Activated CD8-positive, alpha-beta memory T cell treated with anti-CD3 and anti-CD28 coated beads for 36 hours (primary cell): ENCODE data around the gene R3HDML. TPM values are rescaled to one million over a fixed set of nuclear protein-coding genes. Genes with fewer than 3 reads are reported as not detected.

Experiments
- CTCF ChIA-PET: fragments of 350-600 bp; sonication (Branson Sonifier 250); formaldehyde crosslinking; loops from one replicate; lab custom pipeline; 2021; ENCODE audit warnings: antibody characterized with exemption; lab: Charles Lee
- POLR2A ChIA-PET: fragments of 350-600 bp; sonication (Branson Sonifier 250); formaldehyde crosslinking; loops from one replicate; lab custom pipeline; 2021; ENCODE audit warnings: antibody characterized with exemption; lab: Charles Lee
- total RNA-seq, 2 experiments: library from RNA; stranded (reverse); gene quantifications; one replicate each; pipeline ENCODE4 v1.2.3, GENCODE V29; 2021

The R3HDML gene
- total RNA-seq, 2 experiments from 2014 or later: not detected

- ChIA-PET POLR2A (no interaction called here), CTCF (no interaction called here)
Observed at GRCh38 chr20:44357020-44357419, 20.2 kb downstream of the R3HDML start.

GRCh38 chr20:44357555-44358125 is 20.8 kb downstream of the R3HDML start:
- POLR2A ChIA-PET: interaction anchor here (0.6 kb wide), 1 partner anchor 33 kb away, joined by 3 read pairs; no protein-coding TSS in a partner anchor
- CTCF ChIA-PET: no interaction called here

DNA sequence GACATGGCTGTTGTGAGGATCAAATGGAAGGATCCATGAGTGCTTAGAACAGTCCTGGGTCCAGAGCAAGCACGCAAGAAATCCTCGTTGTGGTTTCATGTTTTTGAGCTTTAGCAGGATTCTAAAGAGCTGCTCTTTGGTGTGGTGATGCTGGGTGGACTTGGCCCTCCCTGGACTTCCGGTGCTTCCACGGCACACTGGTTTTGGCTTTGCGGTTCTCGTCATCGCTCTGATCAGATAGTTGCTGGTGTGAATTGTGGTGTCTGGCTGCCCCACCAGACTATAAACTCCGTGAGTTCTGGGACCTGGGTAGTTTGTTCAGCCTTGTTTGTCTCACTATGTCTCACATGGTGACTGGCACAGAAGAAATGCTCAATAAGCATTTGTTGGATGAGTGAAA is 21.9 kb downstream of the R3HDML start:
- ChIA-PET CTCF (no interaction called here), POLR2A (interaction anchor here (0.6 kb wide), 1 partner anchor 259 kb away, joined by 6 read pairs; no protein-coding TSS in a partner anchor)

GRCh38 chr20:44360221-44360620 is 23.4 kb downstream of the R3HDML start:
- CTCF ChIA-PET: no interaction called here
- POLR2A ChIA-PET: no interaction called here

GRCh38 chr20:44361021-44361420 is 24.2 kb downstream of the R3HDML start:
- ChIA-PET CTCF (no interaction called here), POLR2A (no interaction called here)

DNA sequence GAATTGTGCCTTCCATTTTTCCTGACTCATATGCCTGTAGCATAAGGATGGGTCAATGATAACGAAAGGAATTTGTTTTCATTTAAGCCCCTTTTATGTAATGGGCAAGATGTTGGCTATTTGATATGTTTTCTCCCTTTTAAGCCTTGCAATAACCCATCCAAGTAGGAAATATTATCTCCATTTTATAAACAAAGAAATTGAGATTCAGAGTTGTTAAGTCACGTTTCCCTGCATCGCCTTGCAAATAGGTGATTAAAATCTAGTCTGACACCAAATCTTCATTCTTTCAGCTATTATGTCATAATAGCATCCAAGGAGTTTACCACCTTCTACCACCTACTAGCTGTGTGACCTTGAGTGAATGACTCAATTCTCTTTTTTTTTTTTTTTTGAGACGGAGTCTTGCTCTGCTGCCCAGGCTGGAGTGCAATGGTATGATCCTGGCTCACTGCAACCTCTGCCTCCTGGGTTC is 25.7 kb downstream of the R3HDML start:
- CTCF ChIA-PET: interaction anchor here (0.7 kb wide), 1 partner anchor 165 kb away, joined by 3 read pairs; no protein-coding TSS in a partner anchor
- POLR2A ChIA-PET: no interaction called here

- CTCF ChIA-PET: interaction anchor here (0.8 kb wide), 1 partner anchor 19 kb away, joined by 3 read pairs; no protein-coding TSS in a partner anchor
- POLR2A ChIA-PET: no interaction called here
Observed at GRCh38 chr20:44364068-44364467, 27.2 kb downstream of the R3HDML start.

- CTCF ChIA-PET: interaction anchor here (0.8 to 1.3 kb wide), 2 partner anchors 18 to 24 kb away, joined by 3 read pairs; no protein-coding TSS in a partner anchor
- POLR2A ChIA-PET: no interaction called here
Observed at GRCh38 chr20:44364780-44365179, 27.9 kb downstream of the R3HDML start.

- ChIA-PET POLR2A (interaction anchor here (0.7 kb wide), 1 partner anchor 36 kb away, joined by 5 read pairs; no protein-coding TSS in a partner anchor), CTCF (interaction anchor here (0.9 kb wide), 1 partner anchor 57 kb away, joined by 3 read pairs; the partner anchor contains the start of gene FITM2)
Observed at GRCh38 chr20:44367746-44368145, 30.9 kb downstream of the R3HDML start.

GRCh38 chr20:44370639-44371218 is 33.9 kb downstream of the R3HDML start:
- POLR2A ChIA-PET: no interaction called here

GRCh38 chr20:44382641-44383040 is 45.8 kb downstream of the R3HDML start:
- ChIA-PET CTCF (interaction anchor here (1.2 to 1.9 kb wide), 2 partner anchors 18 to 165 kb away, joined by 3 to 15 read pairs; no protein-coding TSS in a partner anchor), POLR2A (no interaction called here)

More at GRCh38 chr20:44370639-44371218, 33.9 kb downstream of the R3HDML start:
- CTCF ChIA-PET: no interaction called here

- POLR2A ChIA-PET: no interaction called here
- CTCF ChIA-PET: interaction anchor here (0.5 to 2.3 kb wide), 10 partner anchors 10 to 232 kb away, joined by 3 to 17 read pairs (median 3); no protein-coding TSS in a partner anchor
Observed at GRCh38 chr20:44384423-44385027, 47.7 kb downstream of the R3HDML start.

DNA sequence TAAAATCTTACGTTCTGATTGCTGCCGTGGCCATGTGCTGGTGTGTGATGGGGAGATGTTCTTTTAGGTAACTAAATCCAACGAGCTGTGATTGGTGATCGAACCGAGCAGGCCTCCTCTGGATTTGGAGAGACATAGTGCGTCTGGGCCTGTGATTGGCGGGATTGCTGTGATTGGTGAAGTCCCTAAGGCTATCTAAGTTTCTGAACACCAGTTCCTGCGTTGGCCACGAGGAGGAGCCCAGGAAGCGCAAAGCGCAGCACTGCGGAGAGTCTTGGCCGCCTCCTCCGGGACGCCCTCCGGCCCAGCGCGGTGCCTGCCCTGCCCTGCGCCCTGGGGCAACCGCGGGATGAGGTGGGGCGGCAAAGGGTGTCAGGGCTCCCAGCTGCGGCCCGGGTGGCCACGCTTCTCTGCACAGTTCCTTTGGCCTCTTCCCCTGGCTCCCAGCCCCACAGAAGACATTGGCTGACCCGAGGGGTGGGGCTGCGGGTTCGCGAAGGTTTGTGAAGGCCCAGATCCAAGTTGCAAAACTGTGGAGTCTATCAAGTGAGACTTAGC is 51.7 kb downstream of the R3HDML start:
- ChIA-PET CTCF (interaction anchor here (0.6 to 1.6 kb wide), 9 partner anchors 11 to 297 kb away, joined by 3 to 12 read pairs (median 3); no protein-coding TSS in a partner anchor), POLR2A (no interaction called here)

DNA sequence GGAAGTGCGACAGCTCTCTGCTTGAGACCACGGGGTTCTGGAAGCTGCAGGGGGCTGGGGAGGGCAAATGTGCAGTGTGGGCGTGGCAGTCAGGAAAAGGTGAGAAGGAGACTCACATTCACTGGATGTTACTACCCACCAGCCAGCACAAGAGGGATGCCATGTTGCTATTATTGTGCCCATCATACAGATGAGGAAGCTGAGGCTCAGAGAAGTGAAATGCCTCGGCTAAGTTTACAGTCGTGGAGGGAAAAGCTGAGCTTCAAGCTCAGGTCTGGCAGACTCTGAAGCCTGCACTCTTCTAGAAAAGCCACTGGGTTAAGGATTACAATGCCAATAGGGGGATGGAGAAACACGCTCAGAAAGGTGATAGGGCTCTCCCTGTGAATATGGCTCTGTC is 53.0 kb downstream of the R3HDML start:
- ChIA-PET CTCF (interaction anchor here (1.5 kb wide), 1 partner anchor 200 kb away, joined by 4 read pairs; no protein-coding TSS in a partner anchor), POLR2A (no interaction called here)

GRCh38 chr20:44390280-44390679 is 53.4 kb downstream of the R3HDML start:
- ChIA-PET POLR2A (no interaction called here), CTCF (no interaction called here)

DNA sequence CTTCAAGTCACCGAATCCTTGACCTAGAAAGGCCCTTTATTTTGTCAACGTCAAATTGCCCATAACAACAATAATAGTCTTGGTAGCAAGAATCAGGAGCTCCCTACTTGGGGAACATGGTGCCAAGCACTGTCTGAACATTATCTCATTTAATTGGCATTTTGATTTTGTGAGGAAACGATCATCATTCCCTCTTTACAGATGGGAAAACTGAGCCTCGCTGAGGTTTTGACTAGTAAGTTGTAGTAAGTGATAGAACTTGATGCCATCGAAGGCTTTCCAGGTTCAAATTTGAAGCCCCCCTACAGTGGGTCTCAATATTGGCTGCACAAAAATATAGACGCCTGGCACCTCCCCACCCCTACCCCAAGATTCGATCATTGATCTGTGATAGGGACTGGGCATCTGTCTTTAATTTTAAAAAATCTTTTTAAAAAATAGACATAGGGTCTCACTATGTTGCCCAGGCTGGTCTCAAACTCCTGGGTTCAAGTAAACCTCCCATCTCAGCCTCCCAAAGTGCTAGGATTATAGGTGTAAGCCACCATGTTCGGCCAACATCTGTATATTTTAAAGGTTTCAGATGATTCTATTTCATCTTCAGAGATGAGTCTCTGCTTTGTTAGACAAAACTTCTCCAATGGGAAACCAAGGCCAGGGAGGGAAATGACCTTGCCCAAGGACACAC is 55.4 kb downstream of the R3HDML start:
- POLR2A ChIA-PET: no interaction called here
- CTCF ChIA-PET: interaction anchor here (0.6 kb wide), 1 partner anchor 286 kb away, joined by 4 read pairs; no protein-coding TSS in a partner anchor

DNA sequence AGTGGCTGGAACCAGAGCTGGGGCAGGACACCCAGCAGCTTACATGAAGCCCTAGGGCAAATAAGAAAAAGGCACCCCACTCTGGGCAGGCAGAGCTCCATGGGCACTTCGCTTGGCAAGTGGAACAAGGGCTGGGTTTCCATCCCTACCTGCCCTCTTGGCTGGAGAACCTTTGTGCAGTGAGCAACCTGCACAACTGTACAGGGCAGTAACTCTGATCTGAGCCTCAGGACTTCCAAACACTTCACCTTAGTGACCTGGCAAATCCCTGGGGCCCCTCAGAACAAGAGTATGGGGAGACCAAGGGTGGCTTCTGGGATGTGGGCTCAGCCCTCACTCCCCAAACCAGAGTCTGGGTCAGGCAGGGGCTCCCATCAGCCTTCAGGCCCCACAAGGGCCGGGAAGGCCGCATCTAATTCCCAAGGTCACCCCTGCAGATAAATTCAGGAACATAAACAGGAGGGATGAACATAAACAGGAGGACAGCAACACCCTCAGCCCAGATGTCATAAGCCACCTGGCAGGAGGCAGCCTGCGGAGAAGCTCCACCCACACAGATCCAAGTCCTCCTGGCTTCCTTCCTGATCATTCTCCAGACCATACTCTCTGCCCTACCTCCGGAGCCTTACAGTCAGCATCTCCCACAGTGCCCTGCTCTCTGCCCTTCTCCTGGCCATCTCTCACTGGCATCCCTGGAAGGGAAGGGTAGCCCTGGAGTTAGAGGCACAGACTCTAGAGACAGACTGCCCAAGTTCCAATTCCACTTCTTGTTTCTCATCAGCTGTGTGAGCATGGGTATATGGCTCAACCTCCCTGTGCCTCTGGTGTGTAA is 56.1 kb downstream of the R3HDML start:
- CTCF ChIA-PET: interaction anchor here (0.6 kb wide), 1 partner anchor 285 kb away, joined by 4 read pairs; no protein-coding TSS in a partner anchor
- POLR2A ChIA-PET: no interaction called here
